HG03280 (cell line): ENCODE results near the gene MAP3K15.

Experiments
- ATAC-seq: cut with Tn5 transposase; IDR thresholded peaks from one replicate; pipeline ENCODE4 v1.9.1; 2021; ENCODE audit warnings: mild to moderate bottlenecking, moderate library complexity; ENCODE audit not compliant: unreplicated experiment

Gene MAP3K15

GRCh38 chrX:19514791-19515614, at the start of gene MAP3K15:
TSS of gene MAP3K15 (minus strand) at chrX:19515508. CDS start at chrX:19515261, 247 bp downstream.
- ATAC-seq, result no peak

- ATAC-seq, result no peak
These were observed 49.3 kb upstream of the MAP3K15 start for GRCh38 chrX:19564606-19565005.

- peak; percentile 22 for ATAC-seq
These were observed 48.4 kb upstream of the MAP3K15 start for GRCh38 chrX:19563746-19564145.

- ATAC-seq, result peak; percentile 55
These were observed 48.0 kb upstream of the MAP3K15 start for GRCh38 chrX:19563327-19563726.

GRCh38 chrX:19560611-19561010, 45.3 kb upstream of the MAP3K15 start:
- no peak for ATAC-seq

GRCh38 chrX:19557822-19558221, 42.5 kb upstream of the MAP3K15 start:
- no peak for ATAC-seq

- no peak for ATAC-seq
These were observed 40.9 kb upstream of the MAP3K15 start for GRCh38 chrX:19556202-19556601.

- ATAC-seq, result no peak
These were observed 40.4 kb upstream of the MAP3K15 start for GRCh38 chrX:19555683-19556082.

- no peak for ATAC-seq
These were observed 39.9 kb upstream of the MAP3K15 start for GRCh38 chrX:19555236-19555635.

GRCh38 chrX:19554786-19555185, 39.5 kb upstream of the MAP3K15 start:
- no peak for ATAC-seq

GRCh38 chrX:19552793-19553192, 37.5 kb upstream of the MAP3K15 start:
- no peak for ATAC-seq

- peak; percentile 69 for ATAC-seq
These were observed 34.5 kb upstream of the MAP3K15 start for GRCh38 chrX:19549838-19550237.

- no peak for ATAC-seq
These were observed 33.6 kb upstream of the MAP3K15 start for GRCh38 chrX:19548934-19549333.

- no peak for ATAC-seq
These were observed 33.0 kb upstream of the MAP3K15 start for GRCh38 chrX:19548279-19548678.

GRCh38 chrX:19545651-19546050, 30.3 kb upstream of the MAP3K15 start:
- ATAC-seq, result no peak

- ATAC-seq, result no peak
These were observed 29.5 kb upstream of the MAP3K15 start for GRCh38 chrX:19544693-19545305.

- no peak for ATAC-seq
These were observed 28.7 kb upstream of the MAP3K15 start for GRCh38 chrX:19543951-19544381.

- no peak for ATAC-seq
These were observed 27.9 kb upstream of the MAP3K15 start for GRCh38 chrX:19543020-19543715.

GRCh38 chrX:19541931-19542330, 26.6 kb upstream of the MAP3K15 start:
- ATAC-seq, result no peak

- no peak for ATAC-seq
These were observed 25.9 kb upstream of the MAP3K15 start for GRCh38 chrX:19541196-19541595.

- ATAC-seq, result no peak
These were observed 24.8 kb upstream of the MAP3K15 start for GRCh38 chrX:19540076-19540475.

GRCh38 chrX:19539665-19540064, 24.4 kb upstream of the MAP3K15 start:
- ATAC-seq, result no peak
